Caco-2 (cell line): ENCODE measurements around the gene GBA2. TPM values are rescaled to one million over a fixed set of nuclear protein-coding genes. Genes with fewer than 3 reads are reported as not detected.

Experiments used
- BruUV-seq: library from RNA; stranded (reverse); fragments of 400-500 nt; replicated peaks from 2 replicates; lab custom pipeline; 2021; lab: Mats Ljungman, UMichigan
- CTCF ChIA-PET: fragments of 300-600 bp; sonication (Branson Sonifier 250); formaldehyde crosslinking; loops from one replicate; lab custom pipeline; 2022; ENCODE audit warnings: antibody characterized with exemption; lab: Charles Lee
- POLR2A ChIA-PET: fragments of 300-600 bp; sonication (Branson Sonifier 250); formaldehyde crosslinking; loops from one replicate; lab custom pipeline; 2022; ENCODE audit warnings: antibody characterized with exemption; lab: Charles Lee
- DNase-seq, 2 experiments: peaks; one replicate each; pipeline versions ENCODE4 v3.0.0 to v3.0.0-alpha.2; 2020 to 2022
- H3K27me3 ChIP-seq: replicated peaks from 2 replicates; pipeline ENCODE4 v1.6.0; 2011; ENCODE audit warnings: low read length; ENCODE audit not compliant: control insufficient read depth, insufficient read depth
- H3K36me3 ChIP-seq: 2 replicates; pipeline ENCODE4 v1.5.1; 2011; ENCODE audit warnings: low read length; ENCODE audit not compliant: control insufficient read depth, insufficient read depth
- H3K4me1 ChIP-seq: fragments of 250-450 bp; sonication (Bioruptor Pico); 2 replicates; pipeline ENCODE4 v1.5.1; 2020; ENCODE audit warnings: mild to moderate bottlenecking
- H3K4me3 ChIP-seq: 2 replicates; pipeline ENCODE4 v1.5.1; 2011; ENCODE audit warnings: low read depth, mild to moderate bottlenecking, control low read depth, low read length
- H3K9me3 ChIP-seq: fragments of 250-450 bp; sonication (Bioruptor Pico); 2 replicates; pipeline ENCODE4 v1.5.1; 2020; ENCODE audit warnings: mild to moderate bottlenecking, moderate library complexity
- H3K27ac Mint-ChIP-seq: one replicate; pipeline ENCODE4 v1.8.0; 2022; ENCODE audit warnings: mixed read lengths; ENCODE audit not compliant: unreplicated experiment
- H3K27me3 Mint-ChIP-seq: one replicate; pipeline ENCODE4 v1.8.0; 2022; ENCODE audit warnings: mixed read lengths; ENCODE audit not compliant: insufficient read depth, unreplicated experiment
- H3K36me3 Mint-ChIP-seq: one replicate; pipeline ENCODE4 v1.8.0; 2022; ENCODE audit warnings: mild to moderate bottlenecking, mixed read lengths; ENCODE audit not compliant: insufficient read depth, unreplicated experiment
- H3K4me1 Mint-ChIP-seq: one replicate; pipeline ENCODE4 v1.8.0; 2022; ENCODE audit warnings: low read depth, mixed read lengths; ENCODE audit not compliant: unreplicated experiment
- H3K4me3 Mint-ChIP-seq: one replicate; pipeline ENCODE4 v1.8.0; 2022; ENCODE audit warnings: mild to moderate bottlenecking, moderate library complexity, mixed read lengths; ENCODE audit not compliant: unreplicated experiment
- H3K9me3 Mint-ChIP-seq: one replicate; pipeline ENCODE4 v1.8.0; 2022; ENCODE audit warnings: mixed read lengths; ENCODE audit not compliant: unreplicated experiment
- intact Hi-C: fragments of 100-400 bp; cut with micrococcal nuclease; formaldehyde crosslinking; loops from one replicate; pipeline ENCODE4 v1.10.0; 2022; ENCODE audit not compliant: unreplicated experiment
- total RNA-seq: library from RNA; stranded (reverse); gene quantifications from 2 replicates; pipeline ENCODE4 v1.2.3, GENCODE V29; 2022
- TF ChIP-seq, protein P1 (sequence below), 2 experiments: fragments of 200-600 bp in 1 of 2; IDR thresholded peaks; 1 replicate in 1 of 2; 2 replicates in 1 of 2; pipeline versions ENCODE4 v1.5.1 to v1.8.0; 2011 to 2022; ENCODE audit warnings: antibody characterized with exemption in 1 of 2, control low read depth in 1 of 2, inconsistent platforms in 1 of 2, low read depth in 1 of 2, low read length in 1 of 2, mild to moderate bottlenecking in 1 of 2, moderate library complexity in 1 of 2; ENCODE audit not compliant: insufficient read depth in 1 of 2, severe bottlenecking in 1 of 2, unreplicated experiment in 1 of 2

GBA2 gene
- total RNA-seq, 1 experiment from 2014 or later, result 108 TPM

DNA sequence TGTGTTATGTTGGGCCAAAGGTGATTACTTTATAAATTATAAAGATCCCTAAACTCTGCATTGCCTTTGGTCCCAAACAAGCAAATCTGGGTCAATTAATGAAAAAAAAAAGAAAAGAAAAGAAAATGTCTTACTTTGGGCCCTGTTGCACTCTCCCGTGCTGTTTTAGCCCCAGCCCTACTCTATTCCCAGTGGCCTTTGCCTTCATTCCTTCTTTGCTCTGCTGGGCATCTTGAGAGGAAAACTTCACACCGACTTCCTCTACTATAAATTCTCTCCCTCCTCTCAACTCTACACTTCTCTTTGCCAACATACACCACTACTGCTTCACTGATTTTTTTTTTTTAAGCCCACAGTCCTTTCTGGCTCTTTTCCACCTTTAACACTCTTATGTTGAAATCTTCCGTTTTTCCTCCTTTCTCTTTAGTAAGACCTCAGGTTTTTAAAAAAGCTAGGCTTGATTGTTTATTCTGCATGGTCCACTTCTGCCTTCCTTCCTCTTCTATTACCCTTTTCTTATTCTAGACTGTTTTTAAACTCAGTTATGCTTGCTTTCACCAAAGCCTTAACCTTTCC lies 9.5 kb upstream of the GBA2 start:
- Mint-ChIP-seq H3K4me1 (peaks cover 14% of the 10 kb centered on the region), H3K4me3 (peak overlapping the region; percentile 20), H3K27ac (no peak overlapping the region), H3K9me3 (no peaks in the 10 kb centered on the region), H3K27me3 (no peaks in the 10 kb centered on the region), H3K36me3 (peaks cover 14% of the 10 kb centered on the region)
- peaks cover 5% of the 10 kb centered on the region; the same call in 1 of the 2 replicates for H3K4me1 ChIP-seq
- TF ChIP-seq, protein P1, sequence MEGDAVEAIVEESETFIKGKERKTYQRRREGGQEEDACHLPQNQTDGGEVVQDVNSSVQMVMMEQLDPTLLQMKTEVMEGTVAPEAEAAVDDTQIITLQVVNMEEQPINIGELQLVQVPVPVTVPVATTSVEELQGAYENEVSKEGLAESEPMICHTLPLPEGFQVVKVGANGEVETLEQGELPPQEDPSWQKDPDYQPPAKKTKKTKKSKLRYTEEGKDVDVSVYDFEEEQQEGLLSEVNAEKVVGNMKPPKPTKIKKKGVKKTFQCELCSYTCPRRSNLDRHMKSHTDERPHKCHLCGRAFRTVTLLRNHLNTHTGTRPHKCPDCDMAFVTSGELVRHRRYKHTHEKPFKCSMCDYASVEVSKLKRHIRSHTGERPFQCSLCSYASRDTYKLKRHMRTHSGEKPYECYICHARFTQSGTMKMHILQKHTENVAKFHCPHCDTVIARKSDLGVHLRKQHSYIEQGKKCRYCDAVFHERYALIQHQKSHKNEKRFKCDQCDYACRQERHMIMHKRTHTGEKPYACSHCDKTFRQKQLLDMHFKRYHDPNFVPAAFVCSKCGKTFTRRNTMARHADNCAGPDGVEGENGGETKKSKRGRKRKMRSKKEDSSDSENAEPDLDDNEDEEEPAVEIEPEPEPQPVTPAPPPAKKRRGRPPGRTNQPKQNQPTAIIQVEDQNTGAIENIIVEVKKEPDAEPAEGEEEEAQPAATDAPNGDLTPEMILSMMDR (IDR thresholded peaks at IDR 0.05; ENCODE audit: insufficient read depth in 1 of 2, low read depth in 1 of 2, low read length in 1 of 2, severe bottlenecking in 1 of 2, unreplicated experiment in 1 of 2), result no peak
- ChIA-PET CTCF (interaction anchor here (0.7 kb wide), 1 partner anchor 32 kb away, joined by 7 read pairs; no protein-coding TSS in a partner anchor), POLR2A (no interaction called here)
- no peaks in the 10 kb centered on the region for H3K27me3 ChIP-seq
- H3K9me3 ChIP-seq, result no peaks in the 10 kb centered on the region
- no peaks in the 10 kb centered on the region for H3K36me3 ChIP-seq
- intact Hi-C loops, result no loop called here
- no peak overlapping the region for H3K4me3 ChIP-seq
- DNase-seq, result no peak
- no TSS peak for BruUV-seq

- H3K36me3 Mint-ChIP-seq, result peaks cover 16% of the 10 kb centered on the region
- no peaks in the 10 kb centered on the region for H3K9me3 Mint-ChIP-seq
- CTCF ChIA-PET, result no interaction called here
- H3K4me3 Mint-ChIP-seq, result peak overlapping the region; percentile 80
- BruUV-seq, result TSS peak; percentile 16
- peaks cover 5% of the 10 kb centered on the region; the same call in 1 of the 2 replicates for H3K4me1 ChIP-seq
- no peaks in the 10 kb centered on the region for H3K27me3 ChIP-seq
- no peak for DNase-seq
- H3K27ac Mint-ChIP-seq, result peak overlapping the region; percentile 81
- no peaks in the 10 kb centered on the region for H3K27me3 Mint-ChIP-seq
- intact Hi-C loops, result no loop called here
- POLR2A ChIA-PET, result no interaction called here
- H3K9me3 ChIP-seq, result no peaks in the 10 kb centered on the region
- H3K4me3 ChIP-seq, result peak overlapping the region; percentile 59
- H3K4me1 Mint-ChIP-seq, result peaks cover 14% of the 10 kb centered on the region
- TF ChIP-seq, protein P1 (IDR thresholded peaks at IDR 0.05; ENCODE audit: insufficient read depth in 1 of 2, low read depth in 1 of 2, low read length in 1 of 2, severe bottlenecking in 1 of 2, unreplicated experiment in 1 of 2), result no peak
- H3K36me3 ChIP-seq, result no peaks in the 10 kb centered on the region
Measured at GRCh38 chr9:35757892-35758275, 8.9 kb upstream of the GBA2 start.

GRCh38 chr9:35757226-35757891 lies 8.3 kb upstream of the GBA2 start:
- Mint-ChIP-seq H3K27me3 (no peaks in the 10 kb centered on the region), H3K9me3 (no peaks in the 10 kb centered on the region), H3K36me3 (peaks cover 21% of the 10 kb centered on the region), H3K4me3 (peak overlapping the region; percentile 80), H3K27ac (peak overlapping the region; percentile 81), H3K4me1 (peaks cover 14% of the 10 kb centered on the region)
- intact Hi-C loops, result no loop called here
- no peaks in the 10 kb centered on the region for H3K9me3 ChIP-seq
- TF ChIP-seq, protein P1 (IDR thresholded peaks at IDR 0.05; ENCODE audit: insufficient read depth in 1 of 2, low read depth in 1 of 2, low read length in 1 of 2, severe bottlenecking in 1 of 2, unreplicated experiment in 1 of 2), result no peak
- peak overlapping the region; percentile 59 for H3K4me3 ChIP-seq
- CTCF ChIA-PET, result interaction anchor here (0.6 to 1.5 kb wide), 5 partner anchors 11 to 841 kb away, joined by 3 to 10 read pairs (median 4); partner anchors contain the start of gene HINT2
- no peaks in the 10 kb centered on the region for H3K36me3 ChIP-seq
- DNase-seq, result peak; percentile 60 to 70
- BruUV-seq, result no TSS peak
- H3K4me1 ChIP-seq, result peaks cover 5% of the 10 kb centered on the region; the same call in 1 of the 2 replicates
- POLR2A ChIA-PET, result interaction anchor here (0.6 to 2.0 kb wide), 2 partner anchors 29 to 251 kb away, joined by 5 read pairs; no protein-coding TSS in a partner anchor
- no peaks in the 10 kb centered on the region for H3K27me3 ChIP-seq
